Measurements from ENCODE around the gene SREK1IP1.

SREK1IP1 gene

GRCh38 chr5:64800926-64801325, 32.4 kb upstream of the SREK1IP1 start:
- TF ChIP-seq CTCF (IDR thresholded peaks at IDR 0.05; ENCODE audit: insufficient read depth, missing control alignments) = no peak
- DNase-seq (ENCODE audit: insufficient read length, low spot score) = no peak
- no peak for FAIRE-seq

GRCh38 chr5:64796301-64796700, 27.8 kb upstream of the SREK1IP1 start:
- DNase-seq (ENCODE audit: insufficient read length, low spot score) = no peak
- TF ChIP-seq CTCF (IDR thresholded peaks at IDR 0.05; ENCODE audit: insufficient read depth, missing control alignments) = no peak
- FAIRE-seq = no peak

GRCh38 chr5:64794053-64794770, 25.7 kb upstream of the SREK1IP1 start:
- no peak for FAIRE-seq
- DNase-seq (ENCODE audit: insufficient read length, low spot score) = no peak
- no peak for TF ChIP-seq CTCF (IDR thresholded peaks at IDR 0.05; ENCODE audit: insufficient read depth, missing control alignments)

GRCh38 chr5:64792469-64792868, 24.0 kb upstream of the SREK1IP1 start:
- TF ChIP-seq CTCF (IDR thresholded peaks at IDR 0.05; ENCODE audit: insufficient read depth, missing control alignments) = no peak
- FAIRE-seq = no peak
- no peak for DNase-seq (ENCODE audit: insufficient read length, low spot score)

GRCh38 chr5:64790210-64790609, 21.7 kb upstream of the SREK1IP1 start:
- DNase-seq (ENCODE audit: insufficient read length, low spot score) = no peak

GRCh38 chr5:64789457-64789856, 21.0 kb upstream of the SREK1IP1 start:
- FAIRE-seq (no peak), DNase-seq (ENCODE audit: insufficient read length, low spot score) (no peak)
- TF ChIP-seq CTCF (IDR thresholded peaks at IDR 0.05; ENCODE audit: insufficient read depth, missing control alignments) = no peak

More at GRCh38 chr5:64790210-64790609, 21.7 kb upstream of the SREK1IP1 start:
- TF ChIP-seq CTCF (IDR thresholded peaks at IDR 0.05; ENCODE audit: insufficient read depth, missing control alignments) = no peak
- no peak for FAIRE-seq

- TF ChIP-seq CTCF (IDR thresholded peaks at IDR 0.05; ENCODE audit: insufficient read depth, missing control alignments) = no peak
- DNase-seq (ENCODE audit: insufficient read length, low spot score) (no peak), FAIRE-seq (no peak)
These were observed 19.7 kb upstream of the SREK1IP1 start for GRCh38 chr5:64788156-64788555.

Data from D721Med (cell line).